ENCODE data around the gene NTNG2.
"Not testable (repeated sequence)": the region's sequence is repeated elsewhere in the genome, so short reads cannot be mapped to it uniquely, and the experiment has no call there.

NTNG2 gene

DNA sequence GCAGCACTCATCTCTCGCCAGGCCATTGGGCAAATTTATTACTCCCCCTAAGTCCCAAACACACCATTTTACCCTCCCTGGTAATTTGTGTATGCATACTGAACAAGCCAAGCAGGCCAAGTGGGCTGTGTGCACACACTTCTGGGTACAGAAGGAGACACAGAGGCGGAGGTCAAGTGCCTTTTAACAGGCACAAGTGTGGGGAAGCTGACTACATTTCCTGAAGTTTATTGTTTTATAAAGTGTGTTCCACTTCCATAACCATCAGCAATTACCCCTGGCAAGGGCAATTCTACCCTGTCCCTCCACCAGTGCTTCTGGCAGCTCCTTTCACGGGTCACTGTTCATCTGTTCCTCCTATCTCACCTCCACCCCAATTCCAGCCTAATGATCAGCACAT lies 99.0 kb downstream of the NTNG2 start:
- TF ChIP-seq, protein P1, sequence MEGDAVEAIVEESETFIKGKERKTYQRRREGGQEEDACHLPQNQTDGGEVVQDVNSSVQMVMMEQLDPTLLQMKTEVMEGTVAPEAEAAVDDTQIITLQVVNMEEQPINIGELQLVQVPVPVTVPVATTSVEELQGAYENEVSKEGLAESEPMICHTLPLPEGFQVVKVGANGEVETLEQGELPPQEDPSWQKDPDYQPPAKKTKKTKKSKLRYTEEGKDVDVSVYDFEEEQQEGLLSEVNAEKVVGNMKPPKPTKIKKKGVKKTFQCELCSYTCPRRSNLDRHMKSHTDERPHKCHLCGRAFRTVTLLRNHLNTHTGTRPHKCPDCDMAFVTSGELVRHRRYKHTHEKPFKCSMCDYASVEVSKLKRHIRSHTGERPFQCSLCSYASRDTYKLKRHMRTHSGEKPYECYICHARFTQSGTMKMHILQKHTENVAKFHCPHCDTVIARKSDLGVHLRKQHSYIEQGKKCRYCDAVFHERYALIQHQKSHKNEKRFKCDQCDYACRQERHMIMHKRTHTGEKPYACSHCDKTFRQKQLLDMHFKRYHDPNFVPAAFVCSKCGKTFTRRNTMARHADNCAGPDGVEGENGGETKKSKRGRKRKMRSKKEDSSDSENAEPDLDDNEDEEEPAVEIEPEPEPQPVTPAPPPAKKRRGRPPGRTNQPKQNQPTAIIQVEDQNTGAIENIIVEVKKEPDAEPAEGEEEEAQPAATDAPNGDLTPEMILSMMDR (IDR thresholded peaks at IDR 0.05; ENCODE audit: insufficient read depth, missing control alignments) = no peak
- no peak for FAIRE-seq

DNA sequence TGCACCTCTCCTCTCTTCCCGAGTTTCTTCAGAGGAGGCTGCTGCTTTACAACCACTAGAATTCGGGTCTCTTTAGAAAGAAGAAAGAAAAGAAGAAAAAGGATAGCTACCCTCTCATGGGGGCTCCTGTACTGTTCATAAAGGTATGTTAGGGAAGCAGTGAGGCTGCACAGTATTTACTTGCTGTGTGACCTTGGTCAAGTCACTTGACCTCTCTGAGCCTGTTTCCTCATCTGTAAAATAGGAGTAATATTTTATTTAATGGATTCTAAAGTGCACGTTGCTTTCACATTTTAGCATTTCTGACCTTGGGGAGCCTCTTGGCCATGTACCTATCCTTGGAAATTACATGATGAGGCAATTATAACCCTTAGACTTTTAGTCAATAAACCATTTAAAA lies 104.2 kb downstream of the NTNG2 start:
- no peak for FAIRE-seq
- TF ChIP-seq, protein P1 (IDR thresholded peaks at IDR 0.05; ENCODE audit: insufficient read depth, missing control alignments) = no peak
- DNase-seq (ENCODE audit: insufficient read length, low spot score) = no peak

More for the DNA sequence above, 99.0 kb downstream of the NTNG2 start:
- DNase-seq (ENCODE audit: insufficient read length, low spot score) = no peak

DNA sequence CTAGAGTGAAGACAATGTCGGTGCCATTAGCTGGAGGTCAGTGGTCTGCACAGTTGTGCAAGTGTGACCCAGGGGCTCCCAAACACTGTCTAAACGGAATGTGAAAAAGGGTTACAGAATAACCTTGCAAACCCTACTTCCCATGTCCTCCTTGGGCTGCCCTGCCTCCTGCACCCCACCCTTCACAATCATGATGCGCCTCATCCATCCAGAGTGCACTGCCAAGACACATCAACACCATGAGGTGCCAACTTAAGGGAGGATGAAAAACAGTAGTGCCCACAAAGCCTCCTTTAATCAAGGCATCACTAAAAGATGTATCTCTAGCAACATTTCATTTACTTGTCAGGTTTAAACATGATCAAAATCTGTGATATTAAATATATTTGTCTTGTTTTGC lies 105.8 kb downstream of the NTNG2 start:
- TF ChIP-seq, protein P1 (IDR thresholded peaks at IDR 0.05; ENCODE audit: insufficient read depth, missing control alignments) = no peak
- no peak for DNase-seq (ENCODE audit: insufficient read length, low spot score)
- no peak for FAIRE-seq

DNA sequence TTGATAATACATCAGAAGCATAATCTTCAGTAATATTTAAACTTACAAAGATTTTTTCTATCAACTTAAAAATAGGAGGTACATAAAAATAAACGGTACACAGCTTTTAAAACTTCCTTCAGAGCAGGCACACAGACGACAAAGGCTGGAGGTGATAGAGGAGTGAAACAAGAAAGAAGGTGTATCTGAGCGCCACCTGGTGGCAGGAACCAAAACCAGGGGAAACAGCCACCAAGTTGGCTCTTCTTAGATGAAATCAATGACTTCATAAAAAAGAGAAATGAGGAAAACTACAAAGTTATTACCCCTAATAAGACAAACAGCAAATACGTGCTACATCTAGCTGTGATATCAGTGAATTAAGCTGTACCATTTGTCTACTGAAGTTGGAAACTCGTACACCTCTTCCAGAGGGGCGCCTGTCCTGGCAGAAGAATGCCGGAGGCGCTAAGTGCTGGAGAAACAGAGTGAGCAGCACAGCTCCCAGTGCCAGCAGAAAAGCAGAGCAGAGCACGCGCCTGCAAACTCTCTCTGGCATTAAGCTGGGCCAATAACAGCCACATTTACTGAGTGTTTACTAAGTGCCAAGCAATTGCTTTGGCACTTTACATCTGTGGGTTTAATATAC lies 107.0 kb downstream of the NTNG2 start:
- FAIRE-seq (no peak), DNase-seq (ENCODE audit: insufficient read length, low spot score) (no peak)
- TF ChIP-seq, protein P1 (IDR thresholded peaks at IDR 0.05; ENCODE audit: insufficient read depth, missing control alignments) = peak; percentile 95

DNA sequence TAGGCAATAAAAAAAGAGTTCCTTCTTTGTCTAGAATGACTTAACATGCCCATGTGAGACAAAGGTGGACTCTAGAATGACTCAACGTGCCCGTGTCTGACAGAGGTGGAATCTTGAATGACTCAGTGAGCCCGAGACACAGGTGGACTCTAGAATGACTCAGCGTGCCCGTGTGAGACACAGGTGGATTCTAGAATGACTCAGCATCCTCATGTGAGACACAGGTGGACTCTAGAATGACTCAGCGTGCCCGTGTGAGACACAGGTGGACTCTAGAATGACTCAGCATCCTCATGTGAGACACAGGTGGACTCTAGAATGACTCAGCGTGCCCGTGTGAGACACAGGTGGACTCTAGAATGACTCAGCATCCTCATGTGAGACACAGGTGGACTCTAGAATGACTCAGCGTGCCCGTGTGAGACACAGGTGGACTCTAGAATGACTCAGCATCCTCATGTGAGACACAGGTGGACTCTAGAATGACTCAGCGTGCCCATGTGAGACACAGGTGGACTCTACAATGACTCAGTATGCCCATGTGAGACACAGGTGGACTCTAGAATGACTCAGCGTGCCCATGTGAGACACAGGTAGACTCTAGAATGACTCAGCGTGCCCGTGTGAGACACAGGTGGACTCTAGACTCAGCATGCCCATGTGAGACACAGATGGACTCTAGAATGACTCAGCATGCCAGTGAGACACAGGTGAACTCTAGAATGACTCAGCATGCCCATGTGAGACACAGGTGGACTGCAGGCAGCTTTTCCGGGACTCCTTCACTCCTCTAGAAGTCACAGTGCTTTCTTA lies 108.1 kb downstream of the NTNG2 start:
- not testable (repeated sequence) for DNase-seq (ENCODE audit: insufficient read length, low spot score); FAIRE-seq

DNA sequence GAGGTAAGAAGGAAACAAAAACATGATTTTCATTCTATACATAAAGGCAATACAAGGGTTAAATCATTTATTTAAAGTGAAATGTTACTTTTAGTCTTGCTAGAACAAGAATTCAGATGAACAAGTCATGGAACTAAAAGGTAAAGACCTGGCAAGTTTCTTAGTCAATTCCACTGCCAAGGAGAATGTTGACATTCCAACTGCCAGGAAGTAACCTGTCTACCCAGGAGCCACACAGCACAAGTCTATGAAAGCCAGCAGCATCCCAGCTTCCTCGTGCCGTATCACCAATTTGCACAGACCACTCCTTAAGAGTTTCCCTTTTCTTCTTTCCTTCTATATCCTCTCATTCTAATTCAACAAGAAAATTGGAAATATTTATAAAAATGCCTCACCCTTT lies 113.0 kb downstream of the NTNG2 start:
- DNase-seq (ENCODE audit: insufficient read length, low spot score) (no peak), FAIRE-seq (no peak)
- TF ChIP-seq, protein P1 (IDR thresholded peaks at IDR 0.05; ENCODE audit: insufficient read depth, missing control alignments) = no peak

DNA sequence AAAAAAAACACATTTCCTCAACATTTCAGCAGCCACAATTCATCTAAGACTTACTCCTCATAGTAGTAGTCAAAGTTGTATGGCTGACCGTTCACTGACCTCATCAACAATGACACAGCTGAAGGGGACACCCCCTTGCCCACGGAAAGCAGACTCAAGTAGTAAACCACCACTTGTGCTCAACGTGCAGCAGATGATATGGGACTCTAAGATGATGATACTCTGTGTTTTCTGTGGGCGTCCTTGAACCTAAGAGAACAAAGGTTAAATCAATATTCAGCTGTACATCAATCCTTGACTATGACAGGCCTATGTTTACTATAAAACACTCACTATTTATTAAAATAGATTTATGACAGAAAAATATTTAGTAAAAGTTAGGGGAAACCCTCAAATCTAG lies 121.3 kb downstream of the NTNG2 start:
- TF ChIP-seq, protein P1 (IDR thresholded peaks at IDR 0.05; ENCODE audit: insufficient read depth, missing control alignments) = no peak
- no peak for DNase-seq (ENCODE audit: insufficient read length, low spot score)
- no peak for FAIRE-seq
